ENCODE results near the gene RPL31. TPM values are rescaled to one million over a fixed set of nuclear protein-coding genes. Genes with fewer than 3 reads are reported as not detected.

Gene RPL31
- 759 TPM for total RNA-seq

GRCh38 chr2:101001691-101002561 is at the start of gene RPL31:
RPL31 (plus strand) TSS chr2:101002289; CDS start chr2:101002702, 413 bp downstream.

Other genes with a start within 250 kb of the RPL31 start
- gene NPAS2, start 182.2 kb upstream of the RPL31 start, total RNA-seq, result 10.6 TPM
- gene TBC1D8, start 149.1 kb downstream of the RPL31 start, total RNA-seq, result 12.5 TPM

Measured in parietal lobe (tissue), 1 donor.